B cell (primary cell): ENCODE data around the gene INTU. TPM values are rescaled to one million over a fixed set of nuclear protein-coding genes. Genes with fewer than 3 reads are reported as not detected.
"Not testable (repeated sequence)": the region's sequence is repeated elsewhere in the genome, so short reads cannot be mapped to it uniquely, and the experiment has no call there.

Experiments used
- ATAC-seq: fragments of 200-7000 bp; cut with Tn5 transposase; one replicate; pipeline ENCODE4 v1.10.0; 2021; ENCODE audit warnings: low read depth, mild to moderate bottlenecking, moderate number of reproducible peaks, moderate library complexity
- CTCF ChIA-PET: fragments of 350-600 bp; sonication (Branson Sonifier 250); formaldehyde crosslinking; loops from one replicate; lab custom pipeline; 2021; ENCODE audit warnings: antibody characterized with exemption, inconsistent platforms; lab: Charles Lee
- POLR2A ChIA-PET: fragments of 350-600 bp; sonication (Branson Sonifier 250); formaldehyde crosslinking; loops from one replicate; lab custom pipeline; 2021; ENCODE audit warnings: antibody characterized with exemption; lab: Charles Lee
- DNase-seq: peaks from one replicate; pipeline ENCODE4 v3.0.0; 2013
- H2AFZ ChIP-seq: 2 replicates; pipeline ENCODE4 v1.6.1; 2012; ENCODE audit warnings: mild to moderate bottlenecking, low read depth, low read length; ENCODE audit not compliant: insufficient read depth, poor library complexity, severe bottlenecking
- H3K27ac ChIP-seq, 2 donors: 1 replicate in 1 of 2; 2 replicates in 1 of 2; pipeline ENCODE4 v1.5.1; 2012 to 2013; ENCODE audit warnings: low read length in 2 of 2, mild to moderate bottlenecking in 2 of 2, moderate library complexity in 1 of 2
- H3K27me3 ChIP-seq, 4 experiments: fragments of 200-600 bp in 1 of 4; sonication (generic) in 1 of 4; replicated peaks in 1 of 4; 1 replicate in 2 of 4; 2 replicates in 2 of 4; pipeline versions ENCODE4 v1.6.1 to v1.7.0; 2013 to 2016; ENCODE audit warnings: low read length in 3 of 4, mild to moderate bottlenecking in 2 of 4, mixed read lengths in 1 of 4, moderate library complexity in 1 of 4; ENCODE audit not compliant: insufficient read depth in 4 of 4, control insufficient read depth in 3 of 4; ENCODE audit errors: control extremely low read depth in 1 of 4
- H3K36me3 ChIP-seq, 2 experiments: replicated peaks in 1 of 2; 1 replicate in 1 of 2; 2 replicates in 1 of 2; pipeline versions ENCODE4 v1.6.1 to v1.7.1; 2013; ENCODE audit warnings: low read length in 1 of 2; ENCODE audit not compliant: insufficient read depth in 2 of 2, control insufficient read depth in 1 of 2; ENCODE audit errors: control extremely low read depth in 1 of 2, extremely low read depth in 1 of 2
- H3K4me1 ChIP-seq, 2 donors: fragments of 200-600 bp in 1 of 2; sonication (generic) in 1 of 2; 1 replicate in 1 of 2; 2 replicates in 1 of 2; pipeline versions ENCODE4 v1.5.1 to v1.6.1; 2013 to 2017; ENCODE audit warnings: low read length in 2 of 2; ENCODE audit not compliant: control insufficient read depth in 2 of 2, insufficient read depth in 2 of 2
- H3K4me2 ChIP-seq: replicated peaks from 2 replicates; pipeline ENCODE3; 2012; ENCODE audit warnings: mild to moderate bottlenecking, low read depth, low read length; ENCODE audit not compliant: poor library complexity, severe bottlenecking
- H3K4me3 ChIP-seq, 5 experiments: fragments of 200-600 bp in 1 of 5; sonication (generic) in 1 of 5; 1 replicate in 3 of 5; 2 replicates in 2 of 5; pipeline versions ENCODE4 v1.5.1 to v1.7.0; 2011 to 2016; ENCODE audit warnings: low read length in 4 of 5, mild to moderate bottlenecking in 4 of 5, low read depth in 2 of 5, control low read depth in 1 of 5, moderate library complexity in 1 of 5; ENCODE audit not compliant: insufficient read depth in 1 of 5; ENCODE audit errors: control extremely low read depth in 1 of 5, extremely low read depth in 1 of 5
- H3K79me2 ChIP-seq: fragments of 200-600 bp; sonication (generic); one replicate; pipeline ENCODE4 v1.6.0; 2016; ENCODE audit warnings: low read length; ENCODE audit not compliant: control insufficient read depth, insufficient read depth
- H3K9ac ChIP-seq: fragments of 200-600 bp; sonication (generic); 2 replicates; pipeline ENCODE4 v1.6.1; 2017; ENCODE audit warnings: mild to moderate bottlenecking, low read length, moderate library complexity
- H3K9me3 ChIP-seq, 3 donors: one replicate each; pipeline versions ENCODE4 v1.6.1 to v1.7.1; 2013; ENCODE audit warnings: low read length in 2 of 3; ENCODE audit not compliant: control insufficient read depth in 2 of 3, insufficient read depth in 1 of 3; ENCODE audit errors: control extremely low read depth in 1 of 3
- H4K20me1 ChIP-seq: 2 replicates; pipeline ENCODE4 v1.6.0; 2012; ENCODE audit warnings: mild to moderate bottlenecking, low read length; ENCODE audit not compliant: insufficient read depth, control insufficient read depth, poor library complexity, severe bottlenecking
- H3K27ac Mint-ChIP-seq: one replicate; pipeline ENCODE4 v1.8.0; 2021; ENCODE audit warnings: mixed read lengths
- H3K27me3 Mint-ChIP-seq: one replicate; pipeline ENCODE4 v1.8.0; 2021; ENCODE audit warnings: mixed read lengths
- H3K4me1 Mint-ChIP-seq: one replicate; pipeline ENCODE4 v1.8.0; 2021; ENCODE audit warnings: mixed read lengths
- H3K4me3 Mint-ChIP-seq: one replicate; pipeline ENCODE4 v1.8.0; 2021; ENCODE audit warnings: mixed read lengths
- H3K9me3 Mint-ChIP-seq: one replicate; pipeline ENCODE4 v1.8.0; 2022; ENCODE audit warnings: mixed read lengths; ENCODE audit not compliant: insufficient read depth
- EZH2 ChIP-seq: IDR thresholded peaks from 2 replicates; pipeline ENCODE4 v1.6.1; 2012; ENCODE audit warnings: borderline replicate concordance, low read depth, mild to moderate bottlenecking, moderate library complexity, low read length; ENCODE audit not compliant: insufficient read depth, poor library complexity, severe bottlenecking
- WGBS: methylation state at CpG from one replicate; pipeline ENCODE4 v1.1.5; 2013; ENCODE audit warnings: missing lambda C conversion rate; ENCODE audit not compliant: insufficient coverage; 5-methylcytosine and 5-hydroxymethylcytosine counted together
- intact Hi-C: fragments of 100-400 bp; cut with micrococcal nuclease; formaldehyde crosslinking; loops from one replicate; pipeline ENCODE4 v1.10.0; 2022
- polyA plus RNA-seq: library from polyadenylated mRNA; depleted of rRNA; stranded (reverse); fragments of >200 nt; gene quantifications from 2 replicates; pipeline ENCODE4 v1.2.3, GENCODE V29; 2012
- total RNA-seq, 2 donors: library from RNA; stranded (reverse); fragments of 120-200 nt in 1 of 2; gene quantifications; 1 replicate in 1 of 2; 2 replicates in 1 of 2; pipeline versions ENCODE4 v1.2.3 to v1.2.4, GENCODE V29; 2013 to 2022
- TF ChIP-seq, protein P1 (sequence below): fragments of 200-600 bp; IDR thresholded peaks from one replicate; pipeline ENCODE4 v1.8.0; 2022; ENCODE audit warnings: antibody characterized with exemption, mild to moderate bottlenecking

Gene INTU
- total and polyA plus RNA-seq, 2 donors (not counting 1 experiment from before 2014, with no cell fraction given): not detected

GRCh38 chr4:127586922-127587571 lies 45.7 kb upstream of the INTU start:
- Mint-ChIP-seq H3K4me3 (no peak overlapping the region), H3K27ac (no peak overlapping the region), H3K4me1 (no peaks in the 10 kb centered on the region), H3K27me3 (peaks cover 3% of the 10 kb centered on the region), H3K9me3 (no peaks in the 10 kb centered on the region)
- CTCF ChIA-PET: no interaction called here
- H3K4me2 ChIP-seq: no peak overlapping the region
- H3K4me1 ChIP-seq: no peaks in the 10 kb centered on the region
- H2AFZ ChIP-seq: no peak overlapping the region
- H3K9ac ChIP-seq: no peak overlapping the region
- no peak overlapping the region for H3K27ac ChIP-seq
- intact Hi-C loops: no loop called here
- POLR2A ChIA-PET: no interaction called here
- H4K20me1 ChIP-seq: no peaks in the 10 kb centered on the region
- no peak overlapping the region for H3K4me3 ChIP-seq
- no peak for DNase-seq
- H3K9me3 ChIP-seq: no peaks in the 10 kb centered on the region
- 20% methylated on average over 1 of the region's 1 CpG for WGBS
- no peaks in the 10 kb centered on the region for H3K27me3 ChIP-seq
- no peaks in the 10 kb centered on the region for H3K79me2 ChIP-seq
- TF ChIP-seq EZH2: no peak
- TF ChIP-seq, protein P1, sequence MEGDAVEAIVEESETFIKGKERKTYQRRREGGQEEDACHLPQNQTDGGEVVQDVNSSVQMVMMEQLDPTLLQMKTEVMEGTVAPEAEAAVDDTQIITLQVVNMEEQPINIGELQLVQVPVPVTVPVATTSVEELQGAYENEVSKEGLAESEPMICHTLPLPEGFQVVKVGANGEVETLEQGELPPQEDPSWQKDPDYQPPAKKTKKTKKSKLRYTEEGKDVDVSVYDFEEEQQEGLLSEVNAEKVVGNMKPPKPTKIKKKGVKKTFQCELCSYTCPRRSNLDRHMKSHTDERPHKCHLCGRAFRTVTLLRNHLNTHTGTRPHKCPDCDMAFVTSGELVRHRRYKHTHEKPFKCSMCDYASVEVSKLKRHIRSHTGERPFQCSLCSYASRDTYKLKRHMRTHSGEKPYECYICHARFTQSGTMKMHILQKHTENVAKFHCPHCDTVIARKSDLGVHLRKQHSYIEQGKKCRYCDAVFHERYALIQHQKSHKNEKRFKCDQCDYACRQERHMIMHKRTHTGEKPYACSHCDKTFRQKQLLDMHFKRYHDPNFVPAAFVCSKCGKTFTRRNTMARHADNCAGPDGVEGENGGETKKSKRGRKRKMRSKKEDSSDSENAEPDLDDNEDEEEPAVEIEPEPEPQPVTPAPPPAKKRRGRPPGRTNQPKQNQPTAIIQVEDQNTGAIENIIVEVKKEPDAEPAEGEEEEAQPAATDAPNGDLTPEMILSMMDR: peak; percentile 50
- ATAC-seq: no peak
- H3K36me3 ChIP-seq: no peaks in the 10 kb centered on the region

DNA sequence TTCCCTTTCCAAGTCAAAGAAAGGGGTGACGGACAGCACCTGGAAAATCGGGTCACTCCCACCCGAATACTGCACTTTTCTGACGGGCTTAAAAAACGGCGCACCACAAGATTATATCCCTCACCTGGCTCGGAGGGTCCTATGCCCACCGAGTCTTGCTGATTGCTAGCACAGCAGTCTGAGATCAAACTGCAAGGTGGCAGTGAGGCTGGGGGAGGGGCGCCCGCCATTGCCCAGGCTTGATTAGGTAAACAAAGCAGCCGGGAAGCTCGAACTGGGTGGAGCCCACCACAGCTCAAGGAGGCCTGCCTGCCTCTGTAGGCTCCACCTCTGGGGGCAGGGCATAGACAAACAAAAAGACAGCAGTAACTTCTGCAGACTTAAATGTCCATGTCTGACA lies 43.6 kb upstream of the INTU start:
- H2AFZ ChIP-seq, H3K79me2 ChIP-seq, intact Hi-C loops: not testable (repeated sequence)

More for the DNA sequence above, 43.6 kb upstream of the INTU start:
- H3K27ac ChIP-seq, H3K27me3 ChIP-seq, CTCF ChIA-PET, ATAC-seq, H3K27me3 Mint-ChIP-seq, H3K27ac Mint-ChIP-seq, H3K4me3 ChIP-seq, H3K4me2 ChIP-seq, H3K9ac ChIP-seq, POLR2A ChIA-PET, H3K36me3 ChIP-seq, DNase-seq, H3K4me1 Mint-ChIP-seq, H4K20me1 ChIP-seq, H3K4me1 ChIP-seq, H3K9me3 Mint-ChIP-seq, H3K9me3 ChIP-seq, H3K4me3 Mint-ChIP-seq: not testable (repeated sequence)
- no CpG with 5 or more reads among the region's 12 CpGs for WGBS
